Measurements from ENCODE around the gene ZBTB20. TPM values are rescaled to one million over a fixed set of nuclear protein-coding genes. Genes with fewer than 3 reads are reported as not detected.

Gene ZBTB20
- total and polyA plus RNA-seq, 2 of the 4 experiments (the other 2 are of a cell fraction): 0.75 to 14.7 TPM

GRCh38 chr3:114356066-114356465 lies 791.0 kb downstream of the ZBTB20 start:
- H3K36me3 ChIP-seq (ENCODE audit: control insufficient read depth, insufficient read depth, low read length): peaks cover 8% of the 10 kb centered on the region
- H3K4me2 ChIP-seq (ENCODE audit: low read depth, low read length): no peak overlapping the region
- no peaks in the 10 kb centered on the region for H3K4me1 ChIP-seq (ENCODE audit: control insufficient read depth, insufficient read depth, low read length)
- no peak overlapping the region for H2BK20ac ChIP-seq (ENCODE audit: low read depth, low read length)
- no peak overlapping the region; the same call in 1 of the 2 replicates for H2BK120ac ChIP-seq (ENCODE audit: low read depth, low read length)
- H2AK5ac ChIP-seq (ENCODE audit: low read depth, low read length): no peak overlapping the region
- H2AFZ ChIP-seq (replicated peaks; ENCODE audit: low read length, poor library complexity): no peak overlapping the region
- H2BK15ac ChIP-seq (ENCODE audit: low read depth, low read length): no peak overlapping the region
- DNase-seq (no peak), ATAC-seq (ENCODE audit: low read depth) (no peak)
- ChIA-PET POLR2A (ENCODE audit: unreplicated experiment) (no interaction called here), CTCF (no interaction called here)
- no TSS peak for BruUV-seq (replicated peaks)
- TF ChIP-seq FOS (IDR thresholded peaks at IDR 0.05; ENCODE audit: low read depth, low read length) (no peak), POLR2A (IDR thresholded peaks at IDR 0.05; ENCODE audit: low read depth, low read length) (no peak), SMC3 (IDR thresholded peaks at IDR 0.05; ENCODE audit: low read depth, low read length) (no peak), MAZ (IDR thresholded peaks at IDR 0.05; ENCODE audit: borderline replicate concordance, low read depth, low read length) (no peak), CEBPB (IDR thresholded peaks at IDR 0.05; ENCODE audit: low read depth, low read length) (no peak), RCOR1 (IDR thresholded peaks at IDR 0.05; ENCODE audit: insufficient replicate concordance, low read length) (no peak), MAFK (IDR thresholded peaks at IDR 0.05; ENCODE audit: low read depth, low read length) (no peak), CHD1 (IDR thresholded peaks at IDR 0.05; ENCODE audit: low read depth, low read length) (no peak), ELK1 (IDR thresholded peaks at IDR 0.05; ENCODE audit: borderline replicate concordance, low read depth, low read length) (no peak), NFE2L2 (IDR thresholded peaks at IDR 0.05; ENCODE audit: low read depth, low read length) (no peak), RAD21 (IDR thresholded peaks at IDR 0.05; ENCODE audit: low read length) (no peak), RFX5 (IDR thresholded peaks at IDR 0.05; ENCODE audit: low read depth, low read length) (no peak), CTCF (conservative IDR thresholded peaks at IDR 0.05; ENCODE audit: low read depth, low read length) (no peak), USF2 (IDR thresholded peaks at IDR 0.05; ENCODE audit: low read depth, low read length) (no peak)
- H4K20me1 ChIP-seq (ENCODE audit: insufficient read depth, low read length): no peaks in the 10 kb centered on the region
- H3K9me3 ChIP-seq (ENCODE audit: control insufficient read depth, insufficient read depth, low read length): no peaks in the 10 kb centered on the region; the same call in 1 of the 2 replicates
- no peak overlapping the region for H3K14ac ChIP-seq (replicated peaks; ENCODE audit: low read depth, low read length)
- no peak overlapping the region for H4K5ac ChIP-seq (ENCODE audit: low read depth, low read length)
- no peak overlapping the region for H3K27ac ChIP-seq (ENCODE audit: insufficient read depth, low read length)
- H4K91ac ChIP-seq (ENCODE audit: insufficient read depth, low read depth, low read length): no peak overlapping the region
- 40% methylated on average over 3 of the region's 4 CpGs; no CpG with 5 or more reads in 1 of the 2 experiments for WGBS, 2 experiments (ENCODE audit: extremely low coverage in 2 of 2, insufficient read length in 1 of 2)
- H2BK5ac ChIP-seq (ENCODE audit: low read depth, low read length, poor library complexity, severe bottlenecking): no peak overlapping the region
- H3K9me1 ChIP-seq (ENCODE audit: insufficient read depth, low read length): no peaks in the 10 kb centered on the region
- H3K23ac ChIP-seq (ENCODE audit: low read depth, low read length): no peak overlapping the region
- no peak overlapping the region for H4K8ac ChIP-seq (ENCODE audit: low read depth in 2 of 2, low read length in 2 of 2)
- dilution Hi-C loops (cut with HindIII; ENCODE audit: low sequenced_read_pairs, unreplicated experiment) (no loop called here), intact Hi-C loops (cut with micrococcal nuclease) (no loop called here), in situ Hi-C loops (cut with MboI; ENCODE audit: low sequenced_read_pairs) (loop anchor here (25.0 kb wide), 1 partner anchor 1456 kb away; no protein-coding TSS in a partner anchor)
- H3K79me1 ChIP-seq (ENCODE audit: low read depth in 1 of 2, low read length in 2 of 2): peaks cover 0 to 4% of the 10 kb centered on the region in 2 experiments; a peak in 1 of 4 replicates
- no peak overlapping the region for H2AK9ac ChIP-seq (replicated peaks; ENCODE audit: low read depth, low read length, poor library complexity)
- no peak overlapping the region for H3K18ac ChIP-seq (ENCODE audit: low read depth, low read length)
- H3K4ac ChIP-seq (ENCODE audit: low read depth, low read length): no peak overlapping the region
- H3K27me3 ChIP-seq (ENCODE audit: control insufficient read depth, insufficient read depth, low read length): no peaks in the 10 kb centered on the region
- no peak overlapping the region for H3K9ac ChIP-seq (ENCODE audit: low read depth, low read length)
- no peak overlapping the region for H3K4me3 ChIP-seq (ENCODE audit: insufficient read depth, low read depth, low read length)
- no peak overlapping the region for H3K56ac ChIP-seq (ENCODE audit: extremely low read depth, insufficient read depth, low read length)

All from IMR-90 (cell line).